Thoracic aorta endothelial cell (primary cell): ENCODE measurements around the gene UNC13A. TPM values are rescaled to one million over a fixed set of nuclear protein-coding genes. Genes with fewer than 3 reads are reported as not detected.

Source experiments
- total RNA-seq: library from RNA; depleted of rRNA; stranded (reverse); fragments of >200 nt; gene quantifications from 2 replicates; pipeline ENCODE4 v1.2.3, GENCODE V29; 2012

The UNC13A gene
- under 0.01 TPM in 2 replicates for total RNA-seq

GRCh38 chr19:17687857-17688784 is at the start of gene UNC13A:
Gene UNC13A (minus strand): TSS chr19:17688354. CDS start chr19:17688199, 155 bp downstream.

GRCh38 chr19:17718947-17719711 is 31.0 kb upstream of the UNC13A start, which contains the start of gene MAP1S:
Gene MAP1S (plus strand): TSS chr19:17719480. CDS start chr19:17719503, 23 bp downstream.

GRCh38 chr19:17555480-17555928 is 132.7 kb downstream of the UNC13A start, which contains the start of gene COLGALT1:
Gene COLGALT1 (plus strand): TSS chr19:17555649. CDS start chr19:17555714, 65 bp downstream.

Other genes starting within 250 kb of the UNC13A start
- not detected in 2 replicates for gene TMEM221, start 239.7 kb downstream of the UNC13A start, total RNA-seq
- not detected in 2 replicates for gene NXNL1, start 227.4 kb downstream of the UNC13A start, total RNA-seq
- 9.3 TPM in 2 replicates for gene SLC27A1, start 217.8 kb downstream of the UNC13A start, total RNA-seq
- 45.3 and 53.1 TPM in 2 replicates for gene PGLS, start 176.7 kb downstream of the UNC13A start, total RNA-seq
- gene COLGALT1, start 132.7 kb downstream of the UNC13A start, total RNA-seq: 70.7 and 83.5 TPM in 2 replicates
- 38.8 and 44.8 TPM in 2 replicates for gene MAP1S, start 31.1 kb upstream of the UNC13A start, total RNA-seq
- gene FCHO1, start 63.1 kb upstream of the UNC13A start, total RNA-seq: 0.93 and 1.7 TPM in 2 replicates
- gene B3GNT3, start 106.8 kb upstream of the UNC13A start, total RNA-seq: not detected in 2 replicates
- not detected in 2 replicates for gene INSL3, start 133.2 kb upstream of the UNC13A start, total RNA-seq
- 1.7 and 1.9 TPM in 2 replicates for gene JAK3, start 159.6 kb upstream of the UNC13A start, total RNA-seq
- 1,273 and 1,499 TPM in 2 replicates for gene RPL18A, start 171.6 kb upstream of the UNC13A start, total RNA-seq
- gene SLC5A5, start 183.6 kb upstream of the UNC13A start, total RNA-seq: not detected in 2 replicates
- gene CCDC124, start 244.7 kb upstream of the UNC13A start, total RNA-seq: 41.5 and 48.0 TPM in 2 replicates